Skeletal muscle tissue (tissue), 4 donors: ENCODE measurements around the gene ZSCAN5A. TPM values are rescaled to one million over a fixed set of nuclear protein-coding genes. Genes with fewer than 3 reads are reported as not detected.

ENCODE experiments used
- H3K27ac ChIP-seq: one replicate; pipeline ENCODE4 v1.7.0; 2013; ENCODE audit warnings: mild to moderate bottlenecking, low read depth, low read length, inconsistent platforms
- H3K27me3 ChIP-seq, 3 donors: one replicate each; pipeline ENCODE4 v1.7.0; 2013; ENCODE audit warnings: low read length in 3 of 3; ENCODE audit not compliant: control insufficient read depth in 3 of 3, insufficient read depth in 3 of 3
- H3K36me3 ChIP-seq, 3 donors: one replicate each; pipeline ENCODE4 v1.7.0; 2013; ENCODE audit warnings: low read length in 3 of 3; ENCODE audit not compliant: control insufficient read depth in 3 of 3, insufficient read depth in 3 of 3
- H3K4me1 ChIP-seq, 3 donors: one replicate each; pipeline ENCODE4 v1.7.0; 2013; ENCODE audit warnings: low read length in 3 of 3, mild to moderate bottlenecking in 3 of 3; ENCODE audit not compliant: control insufficient read depth in 3 of 3, insufficient read depth in 3 of 3
- H3K4me3 ChIP-seq, 3 donors: one replicate each; pipeline ENCODE4 v1.7.0; 2013; ENCODE audit warnings: low read length in 3 of 3
- H3K9ac ChIP-seq, 3 donors: one replicate each; pipeline ENCODE4 v1.7.0; 2013; ENCODE audit warnings: low read length in 3 of 3, mild to moderate bottlenecking in 3 of 3, moderate library complexity in 2 of 3, low read depth in 1 of 3
- H3K9me3 ChIP-seq, 3 donors: one replicate each; pipeline ENCODE4 v1.7.0; 2013; ENCODE audit warnings: low read length in 3 of 3; ENCODE audit not compliant: control insufficient read depth in 3 of 3
- total RNA-seq: library from RNA; depleted of rRNA; stranded (reverse); fragments of >200 nt; gene quantifications from one replicate; pipeline ENCODE4 v1.2.3, GENCODE V29; 2014
- donor health status: Osteomylitis.

The ZSCAN5A gene, protein sequence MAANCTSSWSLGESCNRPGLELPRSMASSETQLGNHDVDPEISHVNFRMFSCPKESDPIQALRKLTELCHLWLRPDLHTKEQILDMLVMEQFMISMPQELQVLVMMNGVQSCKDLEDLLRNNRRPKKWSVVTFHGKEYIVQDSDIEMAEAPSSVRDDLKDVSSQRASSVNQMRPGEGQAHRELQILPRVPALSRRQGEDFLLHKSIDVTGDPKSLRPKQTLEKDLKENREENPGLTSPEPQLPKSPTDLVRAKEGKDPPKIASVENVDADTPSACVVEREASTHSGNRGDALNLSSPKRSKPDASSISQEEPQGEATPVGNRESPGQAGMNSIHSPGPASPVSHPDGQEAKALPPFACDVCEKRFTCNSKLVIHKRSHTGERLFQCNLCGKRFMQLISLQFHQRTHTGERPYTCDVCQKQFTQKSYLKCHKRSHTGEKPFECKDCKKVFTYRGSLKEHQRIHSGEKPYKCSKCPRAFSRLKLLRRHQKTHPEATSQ
- 3.1 TPM for total RNA-seq

DNA sequence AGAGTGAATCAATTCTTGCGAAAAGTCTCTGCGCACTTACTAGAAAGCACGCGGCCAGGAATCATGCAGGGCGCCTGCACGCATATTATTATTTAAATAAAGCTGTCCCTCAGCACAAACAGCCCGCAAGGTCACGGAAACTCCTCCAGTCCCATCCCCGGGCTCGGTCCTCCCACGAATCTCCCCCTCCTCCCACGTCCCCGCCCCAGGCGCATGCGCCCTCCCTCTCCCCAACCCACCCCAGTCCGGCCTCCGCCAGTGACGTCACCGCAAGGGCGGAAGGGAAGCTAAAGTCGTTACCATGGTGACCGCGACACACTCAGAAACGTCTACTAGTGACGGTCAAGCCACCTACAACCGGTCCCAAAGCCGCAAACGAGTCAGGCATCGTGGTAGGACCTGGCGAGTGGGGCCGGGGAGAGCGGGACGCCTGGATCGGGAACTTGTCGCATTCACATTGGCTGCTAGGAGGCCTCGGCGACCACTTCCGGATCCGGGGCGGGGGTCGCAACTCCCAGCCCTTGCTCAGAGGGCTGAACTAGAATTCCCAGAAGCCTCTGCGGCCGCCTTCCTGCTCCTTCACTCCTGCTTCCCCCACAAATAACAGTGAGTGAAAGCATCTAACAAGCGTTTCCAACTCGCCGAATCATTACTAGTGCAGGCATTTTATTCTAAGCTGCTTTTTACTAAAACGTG lies at the start of gene ZSCAN5A:
TSS of gene ZSCAN5A (minus strand) at position 459 of the 696 bp plus-strand sequence. CDS start 89,793 bp downstream, outside the sequence.
- Histone ChIP-seq H3K9me3 (no peaks in the 10 kb centered on the region), H3K27me3 (no peaks in the 10 kb centered on the region), H3K36me3 (peaks cover 0 to 6% (median 2%) of the 10 kb centered on the region in 3 donors), H3K9ac (peak within 1 kb of the TSS; percentile 92 to 97 (median 96)), H3K4me3 (peak within 1 kb of the TSS; percentile 96 to 100 (median 99)), H3K27ac (peak within 1 kb of the TSS; percentile 94), H3K4me1 (peaks cover 13 to 18% (median 13%) of the 10 kb centered on the region in 3 donors)

DNA sequence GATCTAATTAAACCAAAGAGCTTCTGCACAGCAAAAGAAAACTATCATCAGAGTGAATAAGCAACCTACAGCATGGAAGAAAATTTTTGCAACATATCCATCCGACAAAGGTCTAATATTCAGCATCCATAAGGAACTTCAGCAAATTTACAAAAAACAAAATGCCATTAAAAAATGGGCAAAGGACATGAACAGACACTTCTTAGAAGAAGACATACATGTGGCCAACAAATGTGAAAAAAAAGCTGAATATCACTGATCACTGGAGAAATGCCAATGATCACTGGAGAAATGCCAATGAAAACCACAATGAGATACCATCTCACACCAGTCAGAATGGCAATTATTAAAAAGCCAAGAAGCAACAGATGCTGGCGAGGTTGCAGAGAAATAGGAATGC lies 46.2 kb upstream of the ZSCAN5A start:
- Histone ChIP-seq H3K4me1 (no peaks in the 10 kb centered on the region), H3K4me3 (no peak overlapping the region), H3K36me3 (peaks cover 0 to 5% (median 4%) of the 10 kb centered on the region in 3 donors), H3K9me3 (peaks cover 0 to 8% (median 2%) of the 10 kb centered on the region in 3 donors), H3K27me3 (no peaks in the 10 kb centered on the region), H3K27ac (no peak overlapping the region), H3K9ac (no peak overlapping the region)

DNA sequence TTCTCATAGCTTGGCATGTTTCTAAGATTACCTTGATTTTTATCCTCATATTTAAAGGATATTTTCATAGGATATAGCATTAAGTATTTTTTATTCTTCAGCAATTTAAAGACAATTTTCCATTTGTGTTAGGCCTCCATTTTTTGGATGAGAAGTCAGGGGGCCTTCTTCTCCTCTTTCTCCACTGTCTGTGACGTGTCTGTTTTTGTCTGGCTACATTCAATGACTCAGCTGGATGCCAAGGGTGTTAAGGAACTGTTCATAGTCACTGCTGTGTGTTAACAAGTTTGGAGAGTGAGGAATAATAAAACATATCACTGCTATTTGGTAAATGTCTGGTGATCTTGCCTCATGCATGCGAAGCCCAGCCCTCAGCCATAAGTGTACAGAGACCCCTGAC lies 42.3 kb upstream of the ZSCAN5A start:
- H3K27me3 ChIP-seq = no peaks in the 10 kb centered on the region
- peaks cover 0 to 4% (median 0%) of the 10 kb centered on the region in 3 donors for H3K9me3 ChIP-seq
- no peak overlapping the region for H3K9ac ChIP-seq
- H3K4me1 ChIP-seq = no peaks in the 10 kb centered on the region
- H3K4me3 ChIP-seq = no peak overlapping the region
- H3K27ac ChIP-seq = no peak overlapping the region
- peaks cover 0 to 3% (median 0%) of the 10 kb centered on the region in 3 donors for H3K36me3 ChIP-seq

DNA sequence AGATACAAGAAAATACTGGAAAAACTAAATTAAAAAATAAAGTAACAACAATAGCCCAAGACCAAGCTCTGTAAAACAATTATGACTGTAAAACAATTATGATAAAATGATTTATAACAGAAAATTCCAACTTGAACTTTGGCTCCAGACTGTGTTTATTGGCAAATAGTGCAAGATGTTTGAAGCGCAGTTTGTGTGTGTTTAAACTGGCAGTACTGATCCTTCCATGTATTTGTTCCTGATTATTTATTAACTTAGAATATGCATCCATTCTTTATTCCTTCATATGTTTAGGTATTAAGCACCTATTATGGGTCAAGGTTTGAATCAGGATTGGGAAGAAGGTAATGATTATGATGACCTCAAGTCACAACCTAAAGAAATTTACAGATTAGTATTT lies 40.9 kb upstream of the ZSCAN5A start:
- peaks cover 0 to 4% (median 0%) of the 10 kb centered on the region in 3 donors for H3K9me3 ChIP-seq
- H3K4me1 ChIP-seq = no peaks in the 10 kb centered on the region
- H3K27ac ChIP-seq = no peak overlapping the region
- no peaks in the 10 kb centered on the region for H3K27me3 ChIP-seq
- no peak overlapping the region for H3K9ac ChIP-seq
- H3K36me3 ChIP-seq = no peaks in the 10 kb centered on the region
- H3K4me3 ChIP-seq = no peak overlapping the region

DNA sequence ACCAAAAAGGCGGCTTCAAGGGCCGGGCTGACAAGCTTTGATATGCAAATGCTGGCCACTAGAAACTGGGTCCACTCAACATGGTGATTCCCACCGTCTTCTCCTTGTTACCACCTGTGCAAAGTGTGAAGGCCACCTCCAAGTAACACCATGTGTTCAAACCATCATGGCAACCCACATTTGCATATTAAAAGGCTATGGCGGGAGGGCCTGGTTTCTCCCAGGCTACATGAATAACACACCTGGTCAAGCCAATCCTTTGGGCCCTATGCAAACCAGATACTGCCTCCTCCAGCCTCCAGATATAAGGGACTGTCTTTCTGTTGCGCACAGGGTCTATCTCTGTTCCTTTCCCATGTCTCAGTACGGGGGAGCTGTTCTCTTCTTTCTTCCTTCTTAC lies 36.6 kb upstream of the ZSCAN5A start:
- Histone ChIP-seq H3K9me3 (no peaks in the 10 kb centered on the region), H3K27me3 (no peaks in the 10 kb centered on the region)

DNA sequence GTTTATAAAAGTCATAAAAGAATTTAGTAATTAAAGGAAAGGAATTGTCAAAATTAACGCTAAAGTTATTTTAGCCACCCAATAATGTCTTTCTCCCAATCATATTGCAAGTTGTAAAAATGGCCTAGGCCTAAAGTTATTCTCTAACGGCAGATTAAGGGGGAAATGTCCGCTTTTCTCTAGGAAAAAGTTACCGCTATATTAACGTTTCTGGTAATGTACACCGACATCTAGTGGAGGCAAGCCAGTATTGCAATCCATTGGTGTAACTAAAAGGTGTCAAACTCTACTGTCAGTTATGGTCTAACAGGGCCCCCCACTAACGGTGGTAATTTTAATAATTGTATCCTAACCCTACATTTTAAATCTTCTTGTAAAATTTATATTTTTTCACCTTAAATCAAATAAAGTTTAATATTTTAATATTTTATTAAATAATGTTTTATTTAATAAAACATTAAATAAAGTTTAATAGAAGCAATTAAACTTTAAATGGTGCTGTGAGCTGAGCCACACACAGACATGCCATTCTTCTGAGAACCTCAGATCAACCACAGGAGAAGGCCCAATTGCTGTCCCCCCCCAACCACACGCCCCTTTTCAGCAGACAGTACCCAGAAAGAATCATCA lies 35.9 kb upstream of the ZSCAN5A start:
- Histone ChIP-seq H3K9ac (peak overlapping the region in 1 of 3 donors; percentile 26), H3K4me3 (no peak overlapping the region), H3K36me3 (no peaks in the 10 kb centered on the region), H3K4me1 (no peaks in the 10 kb centered on the region), H3K9me3 (no peaks in the 10 kb centered on the region), H3K27ac (no peak overlapping the region), H3K27me3 (no peaks in the 10 kb centered on the region)

More for the DNA sequence above, 36.6 kb upstream of the ZSCAN5A start:
- no peak overlapping the region for H3K9ac ChIP-seq
- H3K4me1 ChIP-seq = no peaks in the 10 kb centered on the region
- H3K36me3 ChIP-seq = no peaks in the 10 kb centered on the region
- H3K4me3 ChIP-seq = no peak overlapping the region
- no peak overlapping the region for H3K27ac ChIP-seq

DNA sequence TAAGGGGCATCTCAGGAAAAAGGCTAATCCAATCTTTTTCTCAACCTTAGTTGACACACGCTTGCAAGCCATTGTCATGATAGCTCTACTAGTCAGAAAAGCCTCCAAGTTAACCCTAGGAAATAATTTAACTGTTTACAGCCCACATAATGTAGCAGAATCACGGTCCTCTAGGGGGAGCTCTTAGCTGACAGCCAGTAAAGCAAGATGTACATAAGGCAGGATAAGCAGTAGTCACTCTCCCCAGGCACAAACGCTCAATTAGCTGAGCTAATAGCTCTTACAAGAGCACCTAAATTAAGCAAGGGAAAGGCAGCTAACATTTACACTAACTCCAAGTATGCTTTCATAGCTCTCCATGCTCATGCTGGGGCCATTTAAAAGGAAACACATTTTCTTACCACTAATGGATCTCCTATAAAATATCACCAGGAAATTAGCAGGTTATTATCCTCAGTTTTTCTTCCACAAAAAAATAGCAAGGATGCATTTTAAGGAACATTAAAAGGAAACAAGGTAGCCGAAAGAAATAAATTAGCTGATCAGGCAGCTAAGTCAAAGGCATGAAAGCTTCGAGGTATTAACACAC lies 33.7 kb upstream of the ZSCAN5A start:
- H3K27ac ChIP-seq = no peak overlapping the region
- no peak overlapping the region for H3K4me3 ChIP-seq
- no peaks in the 10 kb centered on the region for H3K36me3 ChIP-seq
- no peaks in the 10 kb centered on the region for H3K27me3 ChIP-seq
- no peaks in the 10 kb centered on the region for H3K9me3 ChIP-seq
- H3K9ac ChIP-seq = no peak overlapping the region
- no peaks in the 10 kb centered on the region for H3K4me1 ChIP-seq

DNA sequence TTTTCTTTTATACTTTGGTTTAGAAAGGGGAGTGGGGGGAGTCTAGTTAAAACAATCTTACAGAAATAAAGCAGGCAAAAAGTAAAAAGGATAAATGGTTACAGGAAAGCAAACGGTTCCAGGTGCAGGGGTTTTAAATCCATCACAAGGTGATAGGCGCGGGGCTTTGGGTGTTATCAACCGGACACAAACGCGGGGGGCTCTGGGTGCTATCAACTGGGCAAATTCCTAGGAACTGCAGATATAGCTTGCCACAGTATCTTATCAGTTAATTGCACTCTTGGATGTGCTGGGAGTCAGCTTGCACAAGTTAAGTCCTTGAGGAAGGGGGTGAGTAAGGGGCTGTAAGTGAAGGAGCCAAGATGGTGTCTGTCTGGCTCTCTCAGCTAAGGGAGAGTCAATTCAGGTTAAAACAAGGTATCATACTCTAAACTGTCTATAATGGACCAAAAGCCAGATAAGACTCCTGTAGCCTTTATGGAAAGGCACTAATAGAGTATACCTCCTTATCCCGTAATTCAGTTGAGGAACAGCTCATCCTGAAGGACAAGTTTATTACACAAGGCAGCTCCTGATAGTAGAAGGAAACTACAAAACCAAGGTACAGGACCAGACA lies 32.6 kb upstream of the ZSCAN5A start:
- H3K9ac ChIP-seq = no peak overlapping the region
- H3K4me3 ChIP-seq = no peak overlapping the region

DNA sequence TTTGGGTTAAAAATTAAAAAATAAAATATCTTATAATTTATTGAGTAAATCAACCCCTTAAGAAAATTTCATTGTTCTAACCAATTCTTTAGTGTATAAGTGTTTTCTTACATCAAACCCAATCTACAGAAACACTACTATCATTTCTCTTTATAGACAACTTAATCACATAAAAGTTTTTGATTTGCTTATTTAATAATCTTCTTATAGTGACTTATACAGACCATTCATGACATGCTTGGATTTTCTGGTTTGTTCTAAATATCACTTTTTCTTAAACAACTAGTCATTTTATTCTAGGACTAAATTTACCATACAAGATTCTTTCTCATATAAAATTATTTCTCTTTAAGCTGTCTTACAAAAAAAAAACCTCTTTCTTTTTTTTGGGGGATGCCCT lies 27.3 kb upstream of the ZSCAN5A start:
- no peaks in the 10 kb centered on the region for H3K4me1 ChIP-seq
- H3K9me3 ChIP-seq = no peaks in the 10 kb centered on the region
- H3K27ac ChIP-seq = no peak overlapping the region
- no peaks in the 10 kb centered on the region for H3K36me3 ChIP-seq
- H3K9ac ChIP-seq = no peak overlapping the region
- no peak overlapping the region for H3K4me3 ChIP-seq
- no peaks in the 10 kb centered on the region for H3K27me3 ChIP-seq

More for the DNA sequence above, 32.6 kb upstream of the ZSCAN5A start:
- Histone ChIP-seq H3K27ac (no peak overlapping the region), H3K36me3 (no peaks in the 10 kb centered on the region), H3K4me1 (no peaks in the 10 kb centered on the region), H3K9me3 (no peaks in the 10 kb centered on the region), H3K27me3 (no peaks in the 10 kb centered on the region)
